Measurements from ENCODE around the gene MEX3D.
A peak's percentile ranks its signal among the peaks of the same experiment; 100 is the strongest.

MEX3D gene

DNA sequence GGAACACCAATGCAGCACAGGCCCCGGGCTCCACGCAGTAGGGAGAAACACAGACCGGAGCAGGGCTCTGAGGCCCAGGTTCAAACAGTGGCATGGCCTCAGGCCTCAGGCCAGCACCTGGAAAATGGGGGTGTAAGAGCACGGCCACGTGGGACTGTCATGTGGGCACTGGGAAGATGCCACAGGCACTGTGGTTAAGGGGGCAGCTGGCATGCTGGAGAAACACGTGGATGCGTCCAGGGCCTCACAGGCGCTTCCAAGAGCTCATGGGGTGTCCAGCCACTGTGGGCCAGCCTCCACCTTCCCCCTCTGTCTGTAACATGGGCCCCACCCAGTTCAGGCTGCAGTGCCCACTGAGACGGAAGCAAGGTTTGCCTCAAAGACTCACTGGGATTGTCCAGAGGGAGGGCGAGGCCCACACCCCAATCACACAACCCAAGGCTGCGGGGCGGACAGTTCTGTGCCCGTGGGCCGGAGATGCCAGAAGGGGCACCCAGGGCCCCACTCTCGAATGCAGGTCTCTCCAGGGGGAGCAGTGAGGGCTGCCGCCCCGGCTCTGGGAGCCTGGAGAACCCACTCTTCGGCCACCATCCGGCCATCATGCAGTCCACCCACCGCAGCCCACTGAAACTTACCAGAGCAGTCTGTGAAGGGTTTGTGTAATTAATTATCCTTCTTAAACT, 30.8 kb upstream of the MEX3D start:
- POLR2A ChIA-PET (ENCODE audit: low non-redundant PET): interaction anchor here (0.6 kb wide), 1 partner anchor 10 kb away, joined by 4 read pairs; no protein-coding TSS in a partner anchor

DNA sequence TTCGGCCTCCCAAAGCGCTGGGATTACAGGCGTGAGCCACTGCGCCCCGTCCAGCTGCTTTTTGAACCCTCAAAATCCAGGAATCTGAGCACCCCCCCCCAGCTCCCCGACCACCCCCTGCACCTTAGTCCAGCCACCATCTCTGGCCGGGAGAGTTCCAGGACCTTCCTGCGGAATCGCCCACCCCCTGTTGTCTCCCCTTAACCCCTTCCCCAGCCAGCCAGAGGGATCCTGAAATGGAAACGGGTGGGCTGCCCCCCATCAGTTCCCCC, 25.3 kb upstream of the MEX3D start:
- ChIA-PET POLR2A (ENCODE audit: low non-redundant PET) (no interaction called here), CTCF (interaction anchor here (0.6 kb wide), 1 partner anchor 42 kb away, joined by 3 read pairs; no protein-coding TSS in a partner anchor)
- H3K27ac ChIP-seq: peak overlapping the region; percentile 99
- no peak for DNase-seq (ENCODE audit: low spot score)
- TF ChIP-seq, protein P1, sequence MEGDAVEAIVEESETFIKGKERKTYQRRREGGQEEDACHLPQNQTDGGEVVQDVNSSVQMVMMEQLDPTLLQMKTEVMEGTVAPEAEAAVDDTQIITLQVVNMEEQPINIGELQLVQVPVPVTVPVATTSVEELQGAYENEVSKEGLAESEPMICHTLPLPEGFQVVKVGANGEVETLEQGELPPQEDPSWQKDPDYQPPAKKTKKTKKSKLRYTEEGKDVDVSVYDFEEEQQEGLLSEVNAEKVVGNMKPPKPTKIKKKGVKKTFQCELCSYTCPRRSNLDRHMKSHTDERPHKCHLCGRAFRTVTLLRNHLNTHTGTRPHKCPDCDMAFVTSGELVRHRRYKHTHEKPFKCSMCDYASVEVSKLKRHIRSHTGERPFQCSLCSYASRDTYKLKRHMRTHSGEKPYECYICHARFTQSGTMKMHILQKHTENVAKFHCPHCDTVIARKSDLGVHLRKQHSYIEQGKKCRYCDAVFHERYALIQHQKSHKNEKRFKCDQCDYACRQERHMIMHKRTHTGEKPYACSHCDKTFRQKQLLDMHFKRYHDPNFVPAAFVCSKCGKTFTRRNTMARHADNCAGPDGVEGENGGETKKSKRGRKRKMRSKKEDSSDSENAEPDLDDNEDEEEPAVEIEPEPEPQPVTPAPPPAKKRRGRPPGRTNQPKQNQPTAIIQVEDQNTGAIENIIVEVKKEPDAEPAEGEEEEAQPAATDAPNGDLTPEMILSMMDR (conservative IDR thresholded peaks at IDR 0.05; ENCODE audit: low read depth): no peak

More for the DNA sequence above, 30.8 kb upstream of the MEX3D start:
- CTCF ChIA-PET: interaction anchor here (0.6 to 0.7 kb wide), 2 partner anchors 183 to 383 kb away, joined by 3 to 5 read pairs; no protein-coding TSS in a partner anchor
- no peak for DNase-seq (ENCODE audit: low spot score)
- H3K27ac ChIP-seq: peak overlapping the region; percentile 94; the same call in 1 of the 2 replicates
- TF ChIP-seq, protein P1 (conservative IDR thresholded peaks at IDR 0.05; ENCODE audit: low read depth): no peak

DNA sequence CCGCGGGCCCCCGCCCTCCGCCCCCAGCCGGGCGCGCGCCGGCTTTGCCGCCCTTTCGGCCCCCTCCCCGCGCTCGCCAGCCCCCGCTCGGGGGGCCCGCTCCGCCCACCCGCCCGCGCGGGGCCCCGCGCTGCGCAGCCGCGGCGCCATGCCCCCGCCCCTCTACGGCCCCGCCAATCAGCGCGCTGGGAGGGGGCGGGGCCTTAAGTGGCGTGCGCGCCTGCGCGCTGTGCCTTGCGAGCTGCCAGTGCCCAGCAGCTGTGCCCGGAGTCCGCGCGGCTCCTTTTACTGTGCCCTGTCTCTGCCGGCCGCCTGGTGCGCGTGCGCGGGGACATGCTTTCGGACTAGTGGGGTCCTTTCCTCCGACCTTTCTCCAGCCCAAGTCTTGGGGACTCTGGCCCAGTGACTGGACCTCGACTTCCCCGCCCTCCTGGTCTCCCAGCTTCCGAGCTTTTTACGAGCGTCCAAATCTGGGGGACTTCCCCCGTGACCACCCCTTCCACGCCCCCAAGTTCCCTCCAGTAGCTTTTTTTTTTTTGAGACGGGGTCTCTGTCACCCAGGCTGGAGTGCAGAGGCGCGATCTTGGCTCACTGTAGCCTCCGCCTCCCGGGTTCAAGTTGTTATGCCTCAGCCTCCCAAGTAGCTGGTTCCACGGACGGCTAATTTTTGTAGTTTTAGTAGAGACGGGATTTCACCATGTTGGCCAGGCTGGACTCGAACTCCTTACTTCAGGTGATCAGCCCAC, 24.8 kb upstream of the MEX3D start, which contains the start of gene MBD3:
Gene MBD3 (minus strand): TSS at position 111 of the 746 bp plus-strand sequence. CDS start 234 bp downstream, outside the sequence.
- H3K27ac ChIP-seq: peak within 1 kb of the TSS; percentile 99
- DNase-seq (ENCODE audit: low spot score): peak; percentile 95
- TF ChIP-seq, protein P1 (conservative IDR thresholded peaks at IDR 0.05; ENCODE audit: low read depth): no peak

DNA sequence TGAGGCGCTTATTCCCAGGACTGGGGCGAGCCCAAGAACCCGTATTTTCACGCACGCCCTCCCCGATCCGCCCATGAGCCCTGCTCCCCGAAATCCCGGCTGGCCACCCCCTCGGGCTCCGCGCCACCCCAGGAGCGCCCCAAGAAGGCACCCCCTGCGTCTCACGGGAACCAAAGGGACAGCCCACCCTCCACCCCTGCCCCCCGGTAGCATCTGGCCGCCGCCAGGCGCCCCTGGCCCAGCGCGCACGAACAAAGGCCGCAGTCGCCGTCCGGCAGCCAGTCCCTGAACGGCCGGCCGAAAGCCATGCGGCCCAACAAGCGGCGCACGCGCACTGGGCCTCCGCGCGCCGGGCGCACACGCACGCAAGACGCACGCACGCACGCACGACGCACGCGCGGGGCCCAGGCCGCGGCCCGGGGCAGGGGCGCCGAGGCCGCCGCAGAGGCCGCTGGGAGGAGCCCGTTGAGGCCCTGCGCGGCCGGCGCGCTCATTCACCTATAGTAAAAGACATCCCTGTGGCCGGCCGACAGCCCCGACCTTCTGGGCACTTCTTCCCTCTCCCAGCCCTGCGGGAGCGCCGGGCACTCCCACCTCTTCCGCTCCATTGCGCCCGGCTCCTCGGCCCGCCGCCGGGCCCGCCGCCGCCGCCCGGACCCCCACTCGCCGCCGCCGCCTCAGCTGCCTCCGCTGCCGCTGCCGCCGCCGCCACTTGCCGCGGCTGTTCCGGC, 24.1 kb upstream of the MEX3D start:
- ChIA-PET POLR2A (ENCODE audit: low non-redundant PET) (no interaction called here), CTCF (interaction anchor here (0.6 to 1.1 kb wide), 2 partner anchors 23 to 189 kb away, joined by 3 read pairs; no protein-coding TSS in a partner anchor)
- peak overlapping the region; percentile 99 for H3K27ac ChIP-seq
- TF ChIP-seq, protein P1 (conservative IDR thresholded peaks at IDR 0.05; ENCODE audit: low read depth): no peak
- DNase-seq (ENCODE audit: low spot score): peak; percentile 86

More for the DNA sequence above, 24.8 kb upstream of the MEX3D start, which contains the start of gene MBD3:
- ChIA-PET POLR2A (ENCODE audit: low non-redundant PET) (no interaction called here), CTCF (interaction anchor here (0.6 kb wide), 3 partner anchors 42 to 189 kb away, joined by 3 read pairs; no protein-coding TSS in a partner anchor)

DNA sequence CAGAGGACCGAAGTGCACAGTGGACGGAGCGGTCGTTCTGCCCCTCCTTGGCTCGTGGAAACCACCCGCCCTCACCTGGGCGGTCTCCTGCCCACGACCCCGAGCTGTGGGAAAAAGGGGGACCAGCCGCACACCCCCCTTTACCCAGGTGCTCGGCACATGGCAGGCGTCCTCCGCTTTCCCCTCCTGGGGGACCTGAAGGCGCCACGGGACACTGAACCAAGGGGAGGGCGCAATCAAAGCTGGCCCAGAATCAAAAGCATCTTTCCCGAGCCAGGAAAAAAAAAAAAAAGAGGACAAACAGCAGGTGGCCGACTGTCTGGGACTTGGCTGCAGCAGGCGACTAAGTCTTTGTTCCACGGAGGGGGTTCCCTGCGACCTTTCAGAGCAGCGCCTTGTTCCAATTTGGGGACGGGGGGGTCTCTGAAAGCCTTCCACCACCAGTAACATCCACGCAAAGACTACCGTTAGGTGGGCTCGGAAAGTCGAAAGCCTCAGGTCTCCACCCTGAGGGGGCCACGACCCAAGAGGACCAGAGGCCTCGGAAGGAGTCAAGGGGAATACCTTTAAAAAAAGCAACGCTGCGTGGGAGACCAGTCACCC, 23.4 kb upstream of the MEX3D start:
- ChIA-PET POLR2A (ENCODE audit: low non-redundant PET) (no interaction called here), CTCF (interaction anchor here (0.6 to 1.1 kb wide), 3 partner anchors 15 to 45 kb away, joined by 3 read pairs; no protein-coding TSS in a partner anchor)
- peak overlapping the region; percentile 99 for H3K27ac ChIP-seq
- DNase-seq (ENCODE audit: low spot score): no peak
- TF ChIP-seq, protein P1 (conservative IDR thresholded peaks at IDR 0.05; ENCODE audit: low read depth): no peak

Data from RWPE1 (cell line).